HepG2 (cell line): ENCODE measurements around the gene DPAGT1. TPM values are rescaled to one million over a fixed set of nuclear protein-coding genes. Genes with fewer than 3 reads are reported as not detected.

Experiments used
- ATF7-NPFF ChIP-seq: sonication (generic); formaldehyde crosslinking; IDR thresholded peaks from 2 replicates; pipeline ENCODE4 v1.8.1; 2023; ENCODE audit warnings: mild to moderate bottlenecking, low read depth, missing genetic modification reagents, moderate library complexity
- BCL6 ChIP-seq: IDR thresholded peaks from 2 replicates; pipeline ENCODE4 v1.6.1; 2016; ENCODE audit warnings: missing genetic modification reagents, missing compliant biosample characterization
- MYC ChIP-seq: sonication (generic); formaldehyde crosslinking; IDR thresholded peaks from 2 replicates; pipeline ENCODE4 v1.9.0; 2021; ENCODE audit warnings: missing genetic modification reagents, borderline replicate concordance
- NR0B2 ChIP-seq: sonication (generic); formaldehyde crosslinking; IDR thresholded peaks from 2 replicates; pipeline ENCODE4 v1.4.0; 2020; ENCODE audit warnings: mild to moderate bottlenecking, missing genetic modification reagents
- REL ChIP-seq: sonication (generic); formaldehyde crosslinking; conservative IDR thresholded peaks from 2 replicates; pipeline ENCODE4 v1.8.0; 2022; ENCODE audit warnings: mild to moderate bottlenecking, missing genetic modification reagents, moderate library complexity
- REST ChIP-seq, 2 experiments: IDR thresholded peaks; 2 replicates each; pipeline ENCODE4 v1.6.1; 2011 to 2012; ENCODE audit warnings: low read length in 2 of 2, borderline replicate concordance in 1 of 2, low read depth in 1 of 2, mild to moderate bottlenecking in 1 of 2, moderate library complexity in 1 of 2
- RXRB ChIP-seq: IDR thresholded peaks from 2 replicates; pipeline ENCODE4 v1.6.1; 2016; ENCODE audit warnings: borderline replicate concordance, missing genetic modification reagents, missing compliant biosample characterization
- SRY ChIP-seq: sonication (generic); formaldehyde crosslinking; IDR thresholded peaks from 2 replicates; pipeline ENCODE4 v1.8.0; 2022; ENCODE audit warnings: mild to moderate bottlenecking, missing genetic modification reagents
- TSC22D2 ChIP-seq: sonication (generic); formaldehyde crosslinking; IDR thresholded peaks from 2 replicates; pipeline ENCODE4 v1.5.1; 2020; ENCODE audit warnings: missing genetic modification reagents, mild to moderate bottlenecking, borderline replicate concordance
- ZC3H4 ChIP-seq: sonication (generic); formaldehyde crosslinking; IDR thresholded peaks from 2 replicates; pipeline ENCODE4 v1.4.0; 2020; ENCODE audit warnings: missing genetic modification reagents, borderline replicate concordance
- ZFY ChIP-seq: sonication (generic); formaldehyde crosslinking; IDR thresholded peaks from 2 replicates; pipeline ENCODE4 v1.4.0; 2020; ENCODE audit warnings: missing genetic modification reagents
- ZIK1 ChIP-seq: sonication (generic); formaldehyde crosslinking; IDR thresholded peaks from 2 replicates; pipeline ENCODE4 v1.5.0; 2020; ENCODE audit warnings: mild to moderate bottlenecking, low read depth, missing genetic modification reagents, borderline replicate concordance
- ZNF44 ChIP-seq: sonication (generic); formaldehyde crosslinking; IDR thresholded peaks from 2 replicates; pipeline ENCODE4 v1.5.1; 2020; ENCODE audit warnings: mild to moderate bottlenecking, missing genetic modification reagents
- ZNF446 ChIP-seq: sonication (generic); formaldehyde crosslinking; IDR thresholded peaks from 2 replicates; pipeline ENCODE4 v1.5.0; 2020; ENCODE audit warnings: mild to moderate bottlenecking, missing genetic modification reagents
- ZNF737 ChIP-seq: sonication (generic); formaldehyde crosslinking; IDR thresholded peaks from 2 replicates; pipeline ENCODE4 v1.5.0; 2020; ENCODE audit warnings: missing genetic modification reagents, mild to moderate bottlenecking, borderline replicate concordance
- ZNF749 ChIP-seq: sonication (generic); formaldehyde crosslinking; IDR thresholded peaks from 2 replicates; pipeline ENCODE4 v1.8.0; 2022; ENCODE audit warnings: mild to moderate bottlenecking, missing genetic modification reagents, moderate library complexity, borderline replicate concordance
- polyA plus RNA-seq, 8 experiments: library from polyadenylated mRNA; depleted of rRNA in 3 of 8; stranded (reverse) in 7 of 8; unstranded in 1 of 8; fragments of >200 nt; fragmentation: Illumina TruSeq in 4 of 8; extraction: Trizol in 4 of 8; gene quantifications; 2 replicates each; pipeline versions ENCODE4 v1.2.1 to v1.2.3, GENCODE V29; 2011 to 2016; ENCODE audit warnings: low read depth in 4 of 8, missing spikeins in 1 of 8, mixed read lengths in 1 of 8; ENCODE audit not compliant: insufficient read depth in 1 of 8
- total RNA-seq, 5 experiments: library from RNA; depleted of rRNA; stranded (reverse); fragments of >200 nt; fragmentation: Illumina TruSeq; extraction: Trizol; gene quantifications; 2 replicates each; pipeline ENCODE4 v1.2.3, GENCODE V29; 2016; ENCODE audit warnings: low read depth in 1 of 5
- TF ChIP-seq, protein P1 (sequence below): sonication (generic); formaldehyde crosslinking; IDR thresholded peaks from 2 replicates; pipeline ENCODE4 v1.5.1; 2020; ENCODE audit warnings: mild to moderate bottlenecking, missing genetic modification reagents
- TF ChIP-seq, protein P2 (sequence below): sonication (generic); formaldehyde crosslinking; IDR thresholded peaks from 2 replicates; pipeline ENCODE4 v1.4.0; 2020; ENCODE audit warnings: missing genetic modification reagents, borderline replicate concordance

The DPAGT1 gene
- total and polyA plus RNA-seq, 2 of the 13 experiments (the other 11 are each of a cell fraction or from before 2014, with no cell fraction given) = 37.6 to 70.7 TPM

GRCh38 chr11:119107538-119108145 is 6.0 kb upstream of the DPAGT1 start (continued):
- TF ChIP-seq, protein P1, sequence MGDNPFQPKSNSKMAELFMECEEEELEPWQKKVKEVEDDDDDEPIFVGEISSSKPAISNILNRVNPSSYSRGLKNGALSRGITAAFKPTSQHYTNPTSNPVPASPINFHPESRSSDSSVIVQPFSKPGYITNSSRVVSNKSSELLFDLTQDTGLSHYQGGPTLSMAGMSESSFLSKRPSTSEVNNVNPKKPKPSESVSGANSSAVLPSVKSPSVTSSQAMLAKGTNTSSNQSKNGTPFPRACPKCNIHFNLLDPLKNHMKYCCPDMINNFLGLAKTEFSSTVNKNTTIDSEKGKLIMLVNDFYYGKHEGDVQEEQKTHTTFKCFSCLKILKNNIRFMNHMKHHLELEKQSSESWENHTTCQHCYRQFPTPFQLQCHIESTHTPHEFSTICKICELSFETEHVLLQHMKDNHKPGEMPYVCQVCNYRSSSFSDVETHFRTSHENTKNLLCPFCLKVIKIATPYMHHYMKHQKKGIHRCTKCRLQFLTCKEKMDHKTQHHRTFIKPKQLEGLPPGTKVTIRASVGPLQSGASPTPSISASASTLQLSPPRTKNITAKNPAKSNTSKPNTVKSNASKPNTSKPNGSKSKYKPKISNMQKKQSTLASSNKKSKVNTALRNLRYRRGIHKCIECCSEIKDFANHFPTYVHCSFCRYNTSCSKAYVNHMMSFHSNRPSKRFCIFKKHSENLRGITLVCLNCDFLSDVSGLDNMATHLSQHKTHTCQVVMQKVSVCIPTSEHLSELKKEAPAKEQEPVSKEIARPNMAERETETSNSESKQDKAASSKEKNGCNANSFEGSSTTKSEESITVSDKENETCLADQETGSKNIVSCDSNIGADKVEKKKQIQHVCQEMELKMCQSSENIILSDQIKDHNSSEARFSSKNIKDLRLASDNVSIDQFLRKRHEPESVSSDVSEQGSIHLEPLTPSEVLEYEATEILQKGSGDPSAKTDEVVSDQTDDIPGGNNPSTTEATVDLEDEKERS = no peak
- TF ChIP-seq BCL6 (CRISPR knock-in tag) (no peak), ZNF749 (no peak), ATF7-NPFF (CRISPR knock-in tag) (0 out of 2 replicates have a peak, but pooled peaks have one; percentile 4), RXRB (CRISPR knock-in tag) (no peak), ZC3H4 (CRISPR knock-in tag) (no peak), REL (CRISPR knock-in tag) (0 out of 2 replicates have a peak, but pooled peaks have one; percentile 61), ZFY (CRISPR knock-in tag) (peak; percentile 22), ZIK1 (0 out of 2 replicates have a peak, but pooled peaks have one; percentile 37), MYC (peak; percentile 3; the same call in 1 of the 2 replicates), TSC22D2 (CRISPR knock-in tag) (no peak), ZNF737 (no peak), ZNF44 (CRISPR knock-in tag) (no peak), NR0B2 (CRISPR knock-in tag) (0 out of 2 replicates have a peak, but pooled peaks have one; percentile 4), SRY (CRISPR knock-in tag) (no peak), ZNF446 (CRISPR knock-in tag) (no peak), REST (IDR thresholded peaks at IDR 0.05; ENCODE audit: borderline replicate concordance in 1 of 2, low read depth in 1 of 2, low read length in 2 of 2) (no peak)
- TF ChIP-seq, protein P2, sequence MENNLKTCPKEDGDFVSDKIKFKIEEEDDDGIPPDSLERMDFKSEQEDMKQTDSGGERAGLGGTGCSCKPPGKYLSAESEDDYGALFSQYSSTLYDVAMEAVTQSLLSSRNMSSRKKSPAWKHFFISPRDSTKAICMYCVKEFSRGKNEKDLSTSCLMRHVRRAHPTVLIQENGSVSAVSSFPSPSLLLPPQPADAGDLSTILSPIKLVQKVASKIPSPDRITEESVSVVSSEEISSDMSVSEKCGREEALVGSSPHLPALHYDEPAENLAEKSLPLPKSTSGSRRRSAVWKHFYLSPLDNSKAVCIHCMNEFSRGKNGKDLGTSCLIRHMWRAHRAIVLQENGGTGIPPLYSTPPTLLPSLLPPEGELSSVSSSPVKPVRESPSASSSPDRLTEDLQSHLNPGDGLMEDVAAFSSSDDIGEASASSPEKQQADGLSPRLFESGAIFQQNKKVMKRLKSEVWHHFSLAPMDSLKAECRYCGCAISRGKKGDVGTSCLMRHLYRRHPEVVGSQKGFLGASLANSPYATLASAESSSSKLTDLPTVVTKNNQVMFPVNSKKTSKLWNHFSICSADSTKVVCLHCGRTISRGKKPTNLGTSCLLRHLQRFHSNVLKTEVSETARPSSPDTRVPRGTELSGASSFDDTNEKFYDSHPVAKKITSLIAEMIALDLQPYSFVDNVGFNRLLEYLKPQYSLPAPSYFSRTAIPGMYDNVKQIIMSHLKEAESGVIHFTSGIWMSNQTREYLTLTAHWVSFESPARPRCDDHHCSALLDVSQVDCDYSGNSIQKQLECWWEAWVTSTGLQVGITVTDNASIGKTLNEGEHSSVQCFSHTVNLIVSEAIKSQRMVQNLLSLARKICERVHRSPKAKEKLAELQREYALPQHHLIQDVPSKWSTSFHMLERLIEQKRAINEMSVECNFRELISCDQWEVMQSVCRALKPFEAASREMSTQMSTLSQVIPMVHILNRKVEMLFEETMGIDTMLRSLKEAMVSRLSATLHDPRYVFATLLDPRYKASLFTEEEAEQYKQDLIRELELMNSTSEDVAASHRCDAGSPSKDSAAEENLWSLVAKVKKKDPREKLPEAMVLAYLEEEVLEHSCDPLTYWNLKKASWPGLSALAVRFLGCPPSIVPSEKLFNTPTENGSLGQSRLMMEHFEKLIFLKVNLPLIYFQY (CRISPR knock-in tag) = peak; percentile 11; the same call in 1 of the 2 replicates
